Tibial artery (tissue), 4 donors: ENCODE results near the gene TEX50.
"Not testable (repeated sequence)": the region's sequence is repeated elsewhere in the genome, so short reads cannot be mapped to it uniquely, and the experiment has no call there.

Source experiments
- DNase-seq, 2 donors: peaks; one replicate each; pipeline ENCODE4 v3.0.0-alpha.2; 2019
- H3K27ac ChIP-seq, 2 donors: fragments of 200-600 bp; sonication (generic) in 1 of 2; 1 replicate in 1 of 2; 2 replicates in 1 of 2; pipeline ENCODE4 v1.5.1; 2018 to 2019; ENCODE audit warnings: mild to moderate bottlenecking in 1 of 2
- H3K27me3 ChIP-seq, 2 donors: fragments of 200-600 bp; sonication (generic) in 1 of 2; one replicate each; pipeline versions ENCODE4 v1.5.1 to v1.6.0; 2016 to 2019
- H3K36me3 ChIP-seq, 3 donors: fragments of 200-600 bp; sonication (generic) in 2 of 3; one replicate each; pipeline ENCODE4 v1.5.1; 2016 to 2019; ENCODE audit warnings: mild to moderate bottlenecking in 2 of 3
- H3K4me1 ChIP-seq, 4 donors: fragments of 200-600 bp; sonication (generic) in 2 of 4; 1 replicate in 3 of 4; 2 replicates in 1 of 4; pipeline ENCODE4 v1.5.1; 2016 to 2019
- H3K4me3 ChIP-seq, 2 donors: fragments of 200-600 bp; sonication (generic) in 1 of 2; 1 replicate in 1 of 2; 2 replicates in 1 of 2; pipeline ENCODE4 v1.5.1; 2018 to 2019; ENCODE audit warnings: mild to moderate bottlenecking in 2 of 2
- H3K9me3 ChIP-seq, 3 donors: fragments of 200-600 bp; sonication (generic) in 1 of 3; one replicate each; pipeline ENCODE4 v1.5.1; 2016 to 2019
- intact Hi-C: fragments of 100-400 bp; cut with DNase I; formaldehyde crosslinking; loops from one replicate; pipeline ENCODE4 v1.15.0; 2023; ENCODE audit warnings: low total_unique reads
- TF ChIP-seq, protein P1 (sequence below), 2 experiments: fragments of 200-600 bp in 1 of 2; fragments of 450-650 bp in 1 of 2; IDR thresholded peaks; one replicate each; pipeline ENCODE4 v1.5.1; 2017 to 2019; ENCODE audit warnings: antibody characterized with exemption in 2 of 2, mild to moderate bottlenecking in 1 of 2, moderate library complexity in 1 of 2

TEX50 gene, protein sequence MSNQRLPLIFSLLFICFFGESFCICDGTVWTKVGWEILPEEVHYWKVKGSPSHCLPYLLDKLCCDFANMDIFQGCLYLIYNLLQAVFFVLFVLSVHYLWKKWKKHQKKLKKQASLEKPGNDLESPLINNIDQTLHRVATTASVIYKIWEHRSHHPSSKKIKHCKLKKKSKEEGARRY

DNA sequence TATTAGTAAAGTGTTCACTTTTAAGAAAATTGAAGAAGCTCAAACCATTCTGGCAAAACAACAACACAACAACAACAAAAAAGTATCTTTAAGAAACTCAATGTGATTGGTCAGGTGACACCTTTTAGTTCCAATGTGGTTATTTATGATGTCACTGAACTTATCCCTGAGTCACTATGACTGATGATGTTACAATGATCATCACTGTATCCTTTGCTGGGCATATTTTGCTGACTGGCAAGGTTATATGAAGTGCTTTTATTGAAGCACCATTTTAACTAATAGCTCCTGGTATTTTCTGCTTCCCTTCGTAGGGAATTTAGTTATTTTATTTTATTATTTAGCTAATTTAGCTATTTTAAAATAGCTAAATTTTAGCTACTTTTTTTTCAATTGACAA lies at the start of gene TEX50:
Gene TEX50 (plus strand): TSS at position 223 of the 400 bp plus-strand sequence. CDS start 184 bp downstream, outside the sequence.
- no peak for DNase-seq
- intact Hi-C loops, result no loop called here

DNA sequence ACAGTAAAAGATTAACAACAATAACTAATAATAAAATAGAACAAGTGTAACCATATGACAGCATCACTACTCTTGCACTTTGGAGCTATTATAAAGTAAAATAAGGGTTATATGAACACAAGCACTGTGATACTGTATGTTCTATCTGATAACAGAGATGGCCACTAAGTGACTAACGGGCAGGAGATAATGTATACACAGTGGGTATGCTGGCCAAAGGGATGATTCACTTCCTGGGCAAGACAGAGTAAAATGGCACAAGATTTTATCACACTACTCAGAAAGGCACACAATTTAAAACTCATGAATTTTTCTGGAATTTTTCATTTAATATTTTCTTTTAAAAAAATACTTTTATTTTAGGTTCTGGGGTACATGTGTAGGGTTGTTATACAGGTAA lies 44.6 kb upstream of the TEX50 start:
- no peaks in the 10 kb centered on the region for H3K9me3 ChIP-seq
- no peaks in the 10 kb centered on the region for H3K36me3 ChIP-seq
- H3K27me3 ChIP-seq, result no peaks in the 10 kb centered on the region
- no peak for DNase-seq
- no peak overlapping the region for H3K27ac ChIP-seq
- TF ChIP-seq, protein P1, sequence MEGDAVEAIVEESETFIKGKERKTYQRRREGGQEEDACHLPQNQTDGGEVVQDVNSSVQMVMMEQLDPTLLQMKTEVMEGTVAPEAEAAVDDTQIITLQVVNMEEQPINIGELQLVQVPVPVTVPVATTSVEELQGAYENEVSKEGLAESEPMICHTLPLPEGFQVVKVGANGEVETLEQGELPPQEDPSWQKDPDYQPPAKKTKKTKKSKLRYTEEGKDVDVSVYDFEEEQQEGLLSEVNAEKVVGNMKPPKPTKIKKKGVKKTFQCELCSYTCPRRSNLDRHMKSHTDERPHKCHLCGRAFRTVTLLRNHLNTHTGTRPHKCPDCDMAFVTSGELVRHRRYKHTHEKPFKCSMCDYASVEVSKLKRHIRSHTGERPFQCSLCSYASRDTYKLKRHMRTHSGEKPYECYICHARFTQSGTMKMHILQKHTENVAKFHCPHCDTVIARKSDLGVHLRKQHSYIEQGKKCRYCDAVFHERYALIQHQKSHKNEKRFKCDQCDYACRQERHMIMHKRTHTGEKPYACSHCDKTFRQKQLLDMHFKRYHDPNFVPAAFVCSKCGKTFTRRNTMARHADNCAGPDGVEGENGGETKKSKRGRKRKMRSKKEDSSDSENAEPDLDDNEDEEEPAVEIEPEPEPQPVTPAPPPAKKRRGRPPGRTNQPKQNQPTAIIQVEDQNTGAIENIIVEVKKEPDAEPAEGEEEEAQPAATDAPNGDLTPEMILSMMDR (IDR thresholded peaks at IDR 0.05), result no peak
- intact Hi-C loops, result no loop called here
- H3K4me3 ChIP-seq, result no peak overlapping the region
- no peaks in the 10 kb centered on the region for H3K4me1 ChIP-seq

More for the DNA sequence above, at the start of gene TEX50:
- TF ChIP-seq, protein P1 (IDR thresholded peaks at IDR 0.05), result no peak
- Histone ChIP-seq H3K36me3 (no peaks in the 10 kb centered on the region), H3K27me3 (no peaks in the 10 kb centered on the region), H3K27ac (no peak within 1 kb of the TSS), H3K4me1 (no peaks in the 10 kb centered on the region), H3K4me3 (no peak within 1 kb of the TSS), H3K9me3 (peaks cover 0 to 10% (median 0%) of the 10 kb centered on the region in 3 donors)

DNA sequence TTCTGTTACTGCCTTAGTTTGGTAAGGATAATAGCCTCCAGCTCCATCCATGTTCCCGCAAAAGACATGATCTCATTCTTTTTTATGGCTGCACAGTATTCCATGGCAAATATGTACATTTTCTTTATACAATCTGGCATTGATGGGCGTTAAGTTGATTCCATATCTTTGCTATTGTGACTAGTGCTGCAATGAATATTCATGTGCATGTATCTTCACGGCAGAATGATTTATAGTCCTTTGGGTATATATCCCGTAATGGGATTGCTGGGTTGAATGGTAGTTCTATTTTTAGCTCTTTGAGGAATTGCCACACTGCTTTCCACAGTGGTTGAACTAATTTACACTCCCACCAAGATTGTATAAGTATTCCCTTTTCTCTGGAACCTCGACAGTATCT lies 44.0 kb upstream of the TEX50 start:
- H3K27ac ChIP-seq, H3K4me1 ChIP-seq, H3K27me3 ChIP-seq, DNase-seq, H3K36me3 ChIP-seq, H3K9me3 ChIP-seq, H3K4me3 ChIP-seq, intact Hi-C loops: not testable (repeated sequence)

DNA sequence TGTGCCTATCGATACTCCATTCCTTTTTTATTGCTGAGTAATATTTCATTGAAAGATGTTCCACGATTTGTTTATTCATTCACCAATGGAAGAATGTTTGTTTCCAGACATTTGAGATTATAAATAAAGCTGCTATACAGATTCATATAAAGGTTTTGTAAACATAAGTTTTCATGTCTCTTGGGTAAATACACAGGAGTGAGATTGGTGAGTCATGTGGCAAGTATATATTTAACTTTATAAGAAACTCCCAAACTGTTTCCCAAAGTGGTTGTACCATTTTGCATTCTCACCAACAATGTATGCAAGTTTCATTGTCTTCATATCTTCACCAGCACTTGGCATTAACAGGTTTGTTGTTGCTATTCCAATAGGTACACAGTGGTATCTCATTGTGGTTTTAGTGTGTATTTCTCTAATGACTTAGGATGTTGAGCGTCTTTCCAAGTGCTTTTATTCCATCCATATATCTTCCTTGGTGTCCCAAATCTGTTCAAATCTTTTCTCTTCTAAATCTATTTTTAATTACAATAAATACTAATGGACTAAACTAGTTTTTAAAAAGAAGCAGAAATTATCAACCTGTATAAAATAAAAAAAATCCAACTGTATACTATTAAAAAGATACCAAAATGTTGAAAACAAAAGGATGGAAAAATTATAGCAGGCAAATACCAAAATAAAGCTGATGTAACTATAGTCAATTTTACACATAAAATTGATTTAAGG lies 38.9 kb upstream of the TEX50 start:
- no peak for DNase-seq
- no peaks in the 10 kb centered on the region for H3K4me1 ChIP-seq
- H3K4me3 ChIP-seq, result no peak overlapping the region
- no peaks in the 10 kb centered on the region for H3K9me3 ChIP-seq
- H3K36me3 ChIP-seq, result no peaks in the 10 kb centered on the region
- TF ChIP-seq, protein P1 (IDR thresholded peaks at IDR 0.05), result no peak
- H3K27ac ChIP-seq, result no peak overlapping the region
- no peaks in the 10 kb centered on the region for H3K27me3 ChIP-seq
- intact Hi-C loops, result no loop called here

DNA sequence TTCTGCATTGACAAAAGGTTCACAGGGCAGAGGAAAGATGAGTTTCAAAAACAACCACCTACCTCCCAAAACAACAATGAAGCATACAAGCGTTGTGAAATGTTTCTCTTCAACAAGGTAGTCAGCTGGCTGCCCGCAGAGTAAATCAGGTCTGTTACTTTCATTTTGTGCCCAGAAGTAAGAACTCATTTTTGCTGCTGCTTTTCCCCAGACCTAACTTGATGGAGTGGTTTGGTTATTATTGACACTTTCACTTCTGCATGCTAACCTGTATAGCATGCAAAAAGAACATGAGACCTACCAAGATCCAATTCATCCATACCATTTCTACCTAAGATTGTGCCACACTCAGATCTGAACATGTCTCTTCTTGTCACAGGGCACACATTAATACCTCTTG lies 33.5 kb upstream of the TEX50 start:
- no peaks in the 10 kb centered on the region for H3K9me3 ChIP-seq
- DNase-seq, result no peak
- no peak overlapping the region for H3K4me3 ChIP-seq
- TF ChIP-seq, protein P1 (IDR thresholded peaks at IDR 0.05), result no peak
- no peaks in the 10 kb centered on the region for H3K36me3 ChIP-seq
- intact Hi-C loops, result no loop called here
- H3K27me3 ChIP-seq, result no peaks in the 10 kb centered on the region
- no peaks in the 10 kb centered on the region for H3K4me1 ChIP-seq
- H3K27ac ChIP-seq, result no peak overlapping the region

DNA sequence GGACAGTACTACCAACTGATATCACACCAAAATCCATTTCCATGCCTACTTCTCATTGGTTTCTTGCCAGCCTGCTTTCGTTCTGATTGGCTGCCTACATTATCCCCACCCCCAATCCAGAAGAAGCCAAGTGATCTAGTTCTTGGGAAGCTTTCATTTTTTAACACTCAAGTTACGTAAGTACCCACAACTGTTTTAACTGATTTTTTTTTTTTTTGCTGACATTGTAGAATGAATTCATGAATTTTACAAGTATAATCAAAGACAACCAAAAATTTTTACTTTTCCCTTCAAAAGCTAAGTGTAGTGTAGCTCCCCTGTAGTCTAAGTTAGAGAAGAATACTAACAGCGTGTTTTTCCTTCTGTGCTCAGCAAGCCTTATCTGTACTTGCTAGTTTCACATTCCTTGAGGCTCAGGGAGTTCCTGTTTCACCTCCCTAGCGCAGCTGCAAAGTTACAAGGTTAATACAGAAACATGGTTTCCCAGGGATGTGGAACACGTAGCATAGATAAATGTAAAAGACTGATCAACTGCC lies 32.0 kb upstream of the TEX50 start, which contains the start of gene SLC9C2:
Gene SLC9C2 (minus strand): TSS at position 17 of the 536 bp plus-strand sequence. CDS start 1,296 bp downstream, outside the sequence.
- peak within 1 kb of the TSS in 1 of 2 donors; percentile 15 for H3K4me3 ChIP-seq
- H3K4me1 ChIP-seq, result no peaks in the 10 kb centered on the region
- H3K9me3 ChIP-seq, result no peaks in the 10 kb centered on the region
- TF ChIP-seq, protein P1 (IDR thresholded peaks at IDR 0.05), result no peak
- no peaks in the 10 kb centered on the region for H3K36me3 ChIP-seq
- no peaks in the 10 kb centered on the region for H3K27me3 ChIP-seq
- intact Hi-C loops, result no loop called here
- no peak within 1 kb of the TSS for H3K27ac ChIP-seq
- no peak for DNase-seq
